Ishikawa (cell line): Measurements from ENCODE around the gene DHRSX.

Experiments used
- CEBPB ChIP-seq: IDR thresholded peaks from 2 replicates; pipeline ENCODE4 v1.6.1; 2012
- CREB1 ChIP-seq: IDR thresholded peaks from 2 replicates; pipeline ENCODE4 v1.6.1; 2012; ENCODE audit warnings: low read depth
- EGR1 ChIP-seq: IDR thresholded peaks from 2 replicates; pipeline ENCODE4 v1.6.1; 2012
- EP300 ChIP-seq: IDR thresholded peaks from 2 replicates; pipeline ENCODE4 v1.6.1; 2012; ENCODE audit warnings: borderline replicate concordance
- FOXM1 ChIP-seq: IDR thresholded peaks from 2 replicates; pipeline ENCODE4 v1.6.1; 2012; ENCODE audit warnings: low read depth, borderline replicate concordance
- MAX ChIP-seq: IDR thresholded peaks from 2 replicates; pipeline ENCODE4 v1.6.1; 2012
- NFIC ChIP-seq: IDR thresholded peaks from 2 replicates; pipeline ENCODE4 v1.6.1; 2012
- RAD21 ChIP-seq: IDR thresholded peaks from 2 replicates; pipeline ENCODE4 v1.6.1; 2012; ENCODE audit warnings: low read depth
- REST ChIP-seq: IDR thresholded peaks from 2 replicates; pipeline ENCODE4 v1.6.1; 2012; ENCODE audit warnings: low read depth, mild to moderate bottlenecking
- TAF1 ChIP-seq: IDR thresholded peaks from 2 replicates; pipeline ENCODE4 v1.6.1; 2012; ENCODE audit warnings: low read depth, mild to moderate bottlenecking
- TCF12 ChIP-seq: IDR thresholded peaks from 2 replicates; pipeline ENCODE4 v1.6.1; 2012; ENCODE audit warnings: low read depth
- TEAD4 ChIP-seq: IDR thresholded peaks from 2 replicates; pipeline ENCODE4 v1.6.1; 2012
- USF1 ChIP-seq: IDR thresholded peaks from 2 replicates; pipeline ENCODE4 v1.6.1; 2012
- YY1 ChIP-seq: IDR thresholded peaks from 2 replicates; pipeline ENCODE4 v1.6.1; 2012; ENCODE audit warnings: low read depth
- ZBTB7A ChIP-seq: IDR thresholded peaks from 2 replicates; pipeline ENCODE4 v1.6.1; 2012; ENCODE audit warnings: low read depth

The DHRSX gene

GRCh38 chrX:2401590-2402360 lies 99.0 kb downstream of the DHRSX start:
- TF ChIP-seq CEBPB: 0 out of 2 replicates have a peak, but pooled peaks have one; percentile 7
- peak; percentile 24; the same call in 1 of the 2 replicates for TF ChIP-seq FOXM1
- no peak for TF ChIP-seq ZBTB7A
- no peak for TF ChIP-seq USF1
- TF ChIP-seq TAF1: no peak
- TF ChIP-seq MAX: no peak
- TF ChIP-seq TEAD4: peak; percentile 60
- TF ChIP-seq NFIC: no peak
- TF ChIP-seq YY1: no peak
- TF ChIP-seq TCF12: peak; percentile 60
- TF ChIP-seq REST: no peak
- TF ChIP-seq EGR1: no peak
- no peak for TF ChIP-seq RAD21
- peak; percentile 59 for TF ChIP-seq EP300
- TF ChIP-seq CREB1: no peak

GRCh38 chrX:2401201-2401589 lies 99.6 kb downstream of the DHRSX start:
- TF ChIP-seq TAF1: no peak
- no peak for TF ChIP-seq YY1
- TF ChIP-seq EGR1: no peak
- TF ChIP-seq FOXM1: no peak
- TF ChIP-seq MAX: no peak
- TF ChIP-seq USF1: no peak
- no peak for TF ChIP-seq CEBPB
- TF ChIP-seq RAD21: no peak
- no peak for TF ChIP-seq CREB1
- TF ChIP-seq ZBTB7A: no peak

- TF ChIP-seq TCF12 (no peak), CREB1 (no peak), ZBTB7A (no peak), REST (no peak)
Observed at GRCh38 chrX:2398064-2398656, 102.6 kb downstream of the DHRSX start.

- TF ChIP-seq MAX (no peak), EP300 (no peak), NFIC (no peak), CEBPB (no peak), CREB1 (no peak), TAF1 (no peak)
Observed at GRCh38 chrX:2397229-2398063, 103.3 kb downstream of the DHRSX start.

GRCh38 chrX:2395261-2395992 lies 105.3 kb downstream of the DHRSX start:
- no peak for TF ChIP-seq EGR1
- TF ChIP-seq USF1: no peak
- no peak for TF ChIP-seq TEAD4
- TF ChIP-seq YY1: no peak
- TF ChIP-seq CEBPB: no peak
- TF ChIP-seq FOXM1: no peak
- TF ChIP-seq RAD21: no peak
- no peak for TF ChIP-seq TAF1
- TF ChIP-seq CREB1: no peak
- TF ChIP-seq MAX: no peak
- no peak for TF ChIP-seq ZBTB7A
- TF ChIP-seq EP300: no peak
- no peak for TF ChIP-seq TCF12
- no peak for TF ChIP-seq NFIC
- no peak for TF ChIP-seq REST
